Loucy (cell line): ENCODE measurements around the gene TRMO.

Experiments used
- EZH2phosphoT487 ChIP-seq: fragments of 200-600 bp; IDR thresholded peaks from 2 replicates; pipeline ENCODE4 v1.6.1; 2018; ENCODE audit warnings: antibody characterized with exemption, mild to moderate bottlenecking, moderate library complexity, borderline replicate concordance
- TF ChIP-seq, protein P1 (sequence below): fragments of 200-600 bp; sonication (generic); conservative IDR thresholded peaks from 2 replicates; pipeline ENCODE4 v1.5.1; 2014; ENCODE audit warnings: mild to moderate bottlenecking, antibody characterized with exemption, low read length

DNA sequence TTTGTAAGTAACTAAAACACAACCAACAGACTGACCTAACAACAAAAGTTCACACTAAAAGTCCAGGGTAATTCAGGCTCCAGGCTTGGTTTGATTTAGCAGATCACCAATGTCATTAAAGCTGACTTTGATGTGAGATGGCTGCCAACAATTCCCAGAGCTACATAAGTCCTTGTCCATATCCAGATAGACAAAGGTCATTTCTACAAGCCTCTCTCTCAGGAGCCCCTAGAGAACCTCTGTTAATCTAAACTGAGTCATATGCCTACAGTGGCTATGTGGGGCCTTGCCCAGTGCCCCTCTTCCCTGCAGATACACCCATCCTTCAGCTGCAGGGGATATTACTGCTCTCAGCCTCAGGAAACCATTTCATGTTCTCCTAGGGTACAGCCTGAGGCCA lies 42.6 kb upstream of the TRMO start:
- TF ChIP-seq, protein P1, sequence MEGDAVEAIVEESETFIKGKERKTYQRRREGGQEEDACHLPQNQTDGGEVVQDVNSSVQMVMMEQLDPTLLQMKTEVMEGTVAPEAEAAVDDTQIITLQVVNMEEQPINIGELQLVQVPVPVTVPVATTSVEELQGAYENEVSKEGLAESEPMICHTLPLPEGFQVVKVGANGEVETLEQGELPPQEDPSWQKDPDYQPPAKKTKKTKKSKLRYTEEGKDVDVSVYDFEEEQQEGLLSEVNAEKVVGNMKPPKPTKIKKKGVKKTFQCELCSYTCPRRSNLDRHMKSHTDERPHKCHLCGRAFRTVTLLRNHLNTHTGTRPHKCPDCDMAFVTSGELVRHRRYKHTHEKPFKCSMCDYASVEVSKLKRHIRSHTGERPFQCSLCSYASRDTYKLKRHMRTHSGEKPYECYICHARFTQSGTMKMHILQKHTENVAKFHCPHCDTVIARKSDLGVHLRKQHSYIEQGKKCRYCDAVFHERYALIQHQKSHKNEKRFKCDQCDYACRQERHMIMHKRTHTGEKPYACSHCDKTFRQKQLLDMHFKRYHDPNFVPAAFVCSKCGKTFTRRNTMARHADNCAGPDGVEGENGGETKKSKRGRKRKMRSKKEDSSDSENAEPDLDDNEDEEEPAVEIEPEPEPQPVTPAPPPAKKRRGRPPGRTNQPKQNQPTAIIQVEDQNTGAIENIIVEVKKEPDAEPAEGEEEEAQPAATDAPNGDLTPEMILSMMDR = no peak
- TF ChIP-seq EZH2phosphoT487 = no peak
